Smooth muscle cell of the brain vasculature (primary cell): ENCODE results near the gene NEURL1.
"Not testable (repeated sequence)": the region's sequence is repeated elsewhere in the genome, so short reads cannot be mapped to it uniquely, and the experiment has no call there.

Source experiments
- DNase-seq: peaks from one replicate; pipeline ENCODE4 v3.0.0-alpha.2; 2012; ENCODE audit warnings: low read depth, low spot score

The NEURL1 gene

GRCh38 chr10:103605359-103606096, 112.0 kb downstream of the NEURL1 start:
- peak; percentile 36 for DNase-seq

GRCh38 chr10:103606097-103606438, 112.6 kb downstream of the NEURL1 start:
- not testable (repeated sequence) for DNase-seq

- DNase-seq = not testable (repeated sequence)
Observed at GRCh38 chr10:103607051-103607450, 113.5 kb downstream of the NEURL1 start.

GRCh38 chr10:103608056-103608455, 114.6 kb downstream of the NEURL1 start:
- DNase-seq = not testable (repeated sequence)

DNA sequence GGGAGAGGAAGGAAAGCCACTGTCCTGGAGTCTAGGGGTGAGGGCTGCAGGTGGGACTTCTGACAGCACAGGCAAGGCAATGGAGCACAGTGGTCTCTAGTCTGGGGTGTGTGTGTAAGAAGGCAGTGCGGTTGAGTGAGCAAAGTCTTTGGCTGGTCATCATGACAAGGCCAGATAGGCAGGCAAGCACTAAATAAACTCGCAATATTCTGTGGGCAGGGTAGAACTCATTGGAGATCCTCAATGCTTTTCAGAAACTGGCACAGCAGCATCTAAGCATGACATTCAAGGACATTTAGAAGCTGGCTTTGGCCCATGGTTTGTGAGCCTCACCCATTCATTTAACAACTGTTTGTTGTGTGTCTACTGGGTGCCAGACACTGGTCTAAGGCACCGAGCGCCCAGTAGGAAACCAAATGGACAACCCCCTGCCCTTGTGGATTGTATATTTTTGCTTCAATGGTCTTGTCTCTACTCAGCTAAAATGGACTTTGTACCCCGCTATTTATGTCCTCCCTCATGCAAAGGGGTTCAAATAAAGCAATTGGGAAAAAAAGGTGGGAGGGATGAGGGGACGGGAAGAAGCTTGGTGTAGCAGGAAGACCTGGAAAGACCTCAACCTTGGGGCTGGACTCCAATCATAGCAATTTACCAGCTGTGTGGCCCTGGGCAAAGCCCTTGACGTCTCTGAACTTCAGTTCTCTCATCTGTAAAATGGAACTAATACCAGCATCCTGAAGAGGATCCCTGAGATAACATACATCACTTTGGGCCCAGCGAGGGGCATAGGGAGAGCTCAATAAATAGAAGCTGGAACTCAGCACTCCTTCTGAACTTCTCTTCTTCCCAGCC, 116.0 kb downstream of the NEURL1 start:
- no peak for DNase-seq

GRCh38 chr10:103610083-103610472, 116.6 kb downstream of the NEURL1 start:
- no peak for DNase-seq

GRCh38 chr10:103610921-103611511, 117.5 kb downstream of the NEURL1 start:
- no peak for DNase-seq

GRCh38 chr10:103612462-103613365, 119.2 kb downstream of the NEURL1 start:
- no peak for DNase-seq

- DNase-seq = no peak
Observed at GRCh38 chr10:103613616-103614015, 120.1 kb downstream of the NEURL1 start.

DNA sequence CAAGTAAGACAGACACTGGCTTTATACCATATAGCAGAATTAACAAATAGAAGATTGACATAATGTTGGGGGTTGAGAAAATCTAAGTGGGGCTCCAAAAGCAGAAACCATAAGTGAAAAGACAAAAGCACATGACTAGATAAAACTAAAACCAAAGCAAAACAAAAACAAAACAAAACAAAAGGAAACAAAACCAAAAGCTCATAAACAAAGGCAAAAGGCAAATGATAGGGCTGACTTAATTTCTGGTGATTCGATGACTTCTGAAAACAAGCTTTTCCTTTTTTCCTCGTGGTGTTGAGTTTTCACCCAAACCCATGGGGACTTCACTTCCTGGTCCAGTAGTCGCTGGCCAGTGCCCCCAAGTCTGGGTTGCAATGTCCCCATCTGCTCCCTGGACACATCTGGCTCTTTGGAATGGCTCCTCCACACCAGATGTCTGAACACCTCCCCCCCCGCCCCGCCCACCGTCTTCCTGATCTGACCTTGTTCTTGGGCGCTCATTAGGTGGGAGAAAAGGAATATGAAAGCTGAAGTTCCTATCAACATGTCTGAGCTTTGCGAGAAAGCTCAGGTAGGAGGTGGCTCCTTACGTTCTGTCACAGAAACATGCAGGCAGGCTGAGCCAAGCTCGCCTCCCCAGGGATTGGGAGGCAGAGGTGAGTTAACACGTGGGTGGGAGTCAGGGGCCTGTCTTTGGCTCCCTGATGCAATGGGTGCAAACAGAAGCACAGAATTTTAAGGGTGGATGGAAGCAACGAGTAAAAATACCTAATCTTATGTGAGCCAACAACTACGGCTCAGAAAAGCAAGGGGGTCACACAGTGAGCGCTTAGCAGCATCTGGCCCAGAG, 121.0 kb downstream of the NEURL1 start:
- DNase-seq = no peak

- DNase-seq = peak; percentile 61
Observed at GRCh38 chr10:103616705-103617601, 123.4 kb downstream of the NEURL1 start.

GRCh38 chr10:103617602-103618385, 124.3 kb downstream of the NEURL1 start:
- no peak for DNase-seq

DNA sequence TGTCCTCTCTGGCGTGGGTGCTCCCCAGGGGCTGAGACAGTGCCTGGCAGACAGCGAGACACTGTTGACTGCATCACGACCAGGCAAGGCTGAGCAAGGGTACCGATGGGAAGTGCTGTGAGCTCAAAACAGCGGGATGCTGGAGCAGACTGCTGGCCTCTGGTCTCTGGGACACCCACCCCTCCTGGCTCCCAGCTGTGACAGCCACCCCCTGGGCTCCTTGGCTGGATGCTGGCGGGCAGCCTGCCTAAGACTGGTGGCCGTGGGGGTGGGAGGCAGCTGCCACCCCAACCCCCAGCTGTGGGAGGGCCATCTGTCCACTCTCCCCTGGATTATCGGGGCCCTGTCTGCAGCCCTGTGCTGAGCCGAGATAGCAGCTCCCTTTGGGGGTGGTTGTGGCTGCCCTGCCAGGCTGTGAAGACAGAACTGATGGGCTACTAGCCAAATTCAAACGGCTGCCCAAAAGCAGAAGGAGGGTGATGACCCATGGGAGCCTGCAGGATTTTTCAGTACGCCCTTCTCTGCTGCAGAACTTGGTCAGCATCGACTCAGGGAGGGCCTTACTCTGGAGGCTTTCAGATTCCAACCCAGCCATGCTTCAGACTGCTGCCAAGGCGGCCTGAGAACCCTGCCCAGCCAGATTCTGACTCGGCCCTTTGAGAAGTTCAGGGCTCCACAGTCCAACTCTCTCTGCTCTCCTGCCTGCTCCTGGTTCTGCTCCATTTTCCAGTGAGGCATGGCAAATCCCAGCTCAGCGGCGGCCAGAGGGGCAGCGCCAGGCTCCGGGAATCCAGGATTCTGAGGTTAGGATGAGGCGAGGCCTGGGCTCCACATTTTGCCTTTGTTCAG, 125.3 kb downstream of the NEURL1 start:
- DNase-seq = no peak

DNA sequence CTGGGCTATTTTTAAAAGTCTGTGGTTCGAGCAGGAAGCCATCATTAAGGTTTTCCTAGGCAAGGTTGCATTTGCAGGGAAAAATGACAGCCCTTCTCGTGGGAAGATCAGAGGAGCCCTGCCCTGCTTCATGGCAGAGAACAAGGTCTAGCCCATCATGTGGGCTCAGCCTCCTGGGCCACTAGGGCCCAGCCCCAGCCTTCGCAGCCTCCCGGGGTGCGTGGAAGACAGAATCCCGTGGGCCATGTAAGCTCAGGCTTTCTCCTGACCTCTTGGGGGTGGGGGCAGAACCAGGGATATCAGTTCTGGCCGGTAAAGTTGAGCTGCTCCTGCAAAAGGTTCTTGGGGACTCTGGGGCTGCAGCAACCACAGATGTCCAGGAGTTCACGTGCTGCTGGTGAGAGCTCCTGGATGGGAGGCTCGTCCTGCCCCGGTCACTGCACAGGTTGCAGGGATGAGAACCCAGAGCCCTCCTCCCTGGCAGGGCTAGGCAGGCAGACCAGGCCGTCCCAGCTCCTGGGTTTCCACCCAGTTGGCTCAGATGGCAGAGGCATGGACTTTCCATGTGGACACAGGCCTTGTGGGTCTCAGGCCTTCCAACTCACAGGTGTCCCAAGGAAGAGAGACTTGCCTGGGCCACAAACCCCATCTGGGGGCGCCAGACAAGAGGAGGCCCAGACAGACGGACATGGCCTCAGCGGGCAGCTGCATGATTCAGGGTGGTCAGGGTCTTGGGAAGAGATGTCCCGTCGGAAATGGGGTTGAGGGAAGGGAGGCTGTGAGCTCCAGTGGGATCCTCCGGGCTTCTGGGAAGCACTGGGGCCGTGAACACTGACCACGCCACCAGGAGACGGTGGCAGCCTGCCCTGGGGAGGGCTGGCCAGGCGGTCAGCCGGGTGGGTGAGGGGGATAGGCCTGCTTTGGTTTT, 126.2 kb downstream of the NEURL1 start:
- no peak for DNase-seq

DNA sequence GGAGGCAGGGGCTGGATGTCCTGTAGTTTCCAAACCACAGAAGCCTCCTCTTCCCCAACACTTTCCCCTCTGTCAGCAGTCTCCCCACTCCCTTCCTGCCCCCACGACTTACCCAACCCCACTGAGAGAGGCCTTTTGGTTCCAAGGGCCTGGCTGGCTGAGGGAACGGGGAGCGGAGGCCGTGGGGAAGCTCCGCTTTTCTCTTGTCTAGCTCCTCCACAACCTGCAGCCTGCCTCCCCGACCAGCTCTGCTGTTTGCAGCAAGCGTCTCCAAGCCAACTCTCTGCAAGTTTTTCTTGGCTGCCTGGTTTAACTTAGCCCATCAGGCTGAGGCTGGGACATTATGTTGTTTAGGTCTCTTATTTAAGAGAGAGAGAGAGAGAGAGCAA, 126.8 kb downstream of the NEURL1 start:
- no peak for DNase-seq

- no peak for DNase-seq
Observed at GRCh38 chr10:103620891-103621782, 127.6 kb downstream of the NEURL1 start.
